HepG2 (cell line): ENCODE results near the gene SCN2A. TPM values are rescaled to one million over a fixed set of nuclear protein-coding genes. Genes with fewer than 3 reads are reported as not detected.

Experiments
- ATAC-seq: fragments of 200-7000 bp; cut with Tn5 transposase; 3 replicates; pipeline ENCODE4 v1.9.1; 2020; ENCODE audit warnings: mild to moderate bottlenecking, moderate library complexity
- BruUV-seq: library from RNA; stranded (reverse); fragments of 400-500 nt; replicated peaks from 2 replicates; lab custom pipeline; 2021; lab: Mats Ljungman, UMichigan
- CTCF ChIA-PET: fragments of 300-600 bp; formaldehyde crosslinking; extraction: SDS; loops from one replicate; lab custom pipeline; 2021; ENCODE audit warnings: low total read pairs, inconsistent platforms, low intra/inter-chr PET ratio; lab: Yijun Ruan, JAX
- POLR2A ChIA-PET: fragments of 350-600 bp; sonication (Branson Sonifier 250); formaldehyde crosslinking; loops from one replicate; lab custom pipeline; 2020; ENCODE audit warnings: antibody characterized with exemption, inconsistent platforms; lab: Yijun Ruan, JAX
- DNase-seq: peaks from one replicate; pipeline ENCODE4 v3.0.0-alpha.2; 2015; ENCODE audit warnings: low spot score
- FAIRE-seq: peaks from 3 replicates; lab custom pipeline; 2011; peaks lifted over from hg19 to GRCh38; lab: Jason Lieb, UNC
- H2AFZ ChIP-seq: one replicate; pipeline ENCODE4 v1.6.1; 2011; ENCODE audit warnings: low read length, inconsistent platforms
- H3K27ac ChIP-seq: fragments of 300-600 bp; 3 replicates; pipeline ENCODE4 v1.8.0; 2011; ENCODE audit warnings: mixed run types, mild to moderate bottlenecking, mixed read lengths, low read length, inconsistent platforms; ENCODE audit not compliant: insufficient read depth; ENCODE audit errors: extremely low read length
- H3K27me3 ChIP-seq, 2 experiments: fragments of 200-600 bp in 1 of 2; 2 replicates in 1 of 2; 3 replicates in 1 of 2; pipeline versions ENCODE4 v1.6.0 to v1.8.0; 2011; ENCODE audit warnings: low read length in 2 of 2, mild to moderate bottlenecking in 2 of 2, moderate library complexity in 2 of 2, inconsistent platforms in 1 of 2; ENCODE audit not compliant: insufficient read depth in 2 of 2, control insufficient read depth in 1 of 2
- H3K36me3 ChIP-seq, 2 experiments: fragments of 200-600 bp in 1 of 2; replicated peaks in 1 of 2; 2 replicates in 1 of 2; 3 replicates in 1 of 2; pipeline versions ENCODE4 v1.5.1 to v1.8.0; 2011; ENCODE audit warnings: low read length in 2 of 2, inconsistent platforms in 1 of 2; ENCODE audit not compliant: insufficient read depth in 2 of 2, control insufficient read depth in 1 of 2
- H3K4me1 ChIP-seq: 2 replicates; pipeline ENCODE4 v1.5.1; 2012; ENCODE audit warnings: low read length, inconsistent platforms; ENCODE audit not compliant: insufficient read depth
- H3K4me2 ChIP-seq: 2 replicates; pipeline ENCODE4 v1.6.0; 2011; ENCODE audit warnings: low read depth, low read length, inconsistent platforms
- H3K4me3 ChIP-seq, 3 experiments: fragments of 200-600 bp in 1 of 3; sonication (generic), shearing (Covaris generic) in 1 of 3; replicated peaks in 1 of 3; 2 replicates each; pipeline ENCODE4 v1.5.1; 2011 to 2016; ENCODE audit warnings: low read length in 3 of 3, inconsistent platforms in 2 of 3, low read depth in 2 of 3, mild to moderate bottlenecking in 2 of 3, control low read depth in 1 of 3, mixed read lengths in 1 of 3; ENCODE audit not compliant: insufficient read depth in 1 of 3
- H3K79me2 ChIP-seq: one replicate; pipeline ENCODE4 v1.6.1; 2011; ENCODE audit warnings: low read length, inconsistent platforms; ENCODE audit not compliant: insufficient read depth
- H3K9ac ChIP-seq: 2 replicates; pipeline ENCODE4 v1.6.0; 2011; ENCODE audit warnings: mild to moderate bottlenecking, low read depth, low read length, inconsistent platforms; ENCODE audit not compliant: insufficient read depth
- H3K9me3 ChIP-seq: 2 replicates; pipeline ENCODE4 v1.5.1; 2012; ENCODE audit warnings: mild to moderate bottlenecking, low read length
- H4K20me1 ChIP-seq: 2 replicates; pipeline ENCODE4 v1.6.0; 2011; ENCODE audit warnings: inconsistent platforms, mild to moderate bottlenecking, low read length, moderate library complexity; ENCODE audit not compliant: insufficient read depth
- ADNP ChIP-seq: sonication (generic); formaldehyde crosslinking; IDR thresholded peaks from 2 replicates; pipeline ENCODE4 v1.4.0; 2020; ENCODE audit warnings: missing genetic modification reagents
- DNMT3B ChIP-seq: conservative IDR thresholded peaks from 2 replicates; pipeline ENCODE4 v1.6.1; 2016; ENCODE audit warnings: missing biosample characterization, control low read depth
- KAT8 ChIP-seq: IDR thresholded peaks from 2 replicates; pipeline ENCODE4 v1.6.1; 2016; ENCODE audit warnings: missing genetic modification reagents, missing compliant biosample characterization
- KDM3A ChIP-seq: IDR thresholded peaks from 2 replicates; pipeline ENCODE4 v1.6.1; 2018; ENCODE audit warnings: low read depth, missing compliant biosample characterization
- PAX8 ChIP-seq: sonication (generic); formaldehyde crosslinking; IDR thresholded peaks from 2 replicates; pipeline ENCODE4 v1.8.0; 2022; ENCODE audit warnings: mild to moderate bottlenecking, missing genetic modification reagents, borderline replicate concordance
- RAD51 ChIP-seq: fragments of 450-650 bp; IDR thresholded peaks from 2 replicates; pipeline ENCODE4 v1.6.1; 2016; ENCODE audit warnings: borderline replicate concordance
- RCOR2 ChIP-seq: IDR thresholded peaks from 2 replicates; pipeline ENCODE4 v1.6.1; 2016; ENCODE audit warnings: missing biosample characterization, missing genetic modification reagents
- SMAD3 ChIP-seq: sonication (generic); formaldehyde crosslinking; IDR thresholded peaks from 2 replicates; pipeline ENCODE4 v1.4.0; 2020; ENCODE audit warnings: missing genetic modification reagents
- SNAPC2 ChIP-seq: sonication (generic); formaldehyde crosslinking; IDR thresholded peaks from 2 replicates; pipeline ENCODE4 v1.8.1; 2022; ENCODE audit warnings: mild to moderate bottlenecking, missing genetic modification reagents
- ZBTB3 ChIP-seq: sonication (generic); formaldehyde crosslinking; IDR thresholded peaks from 2 replicates; pipeline ENCODE4 v1.4.0; 2020; ENCODE audit warnings: low read depth, mild to moderate bottlenecking, moderate library complexity, missing genetic modification reagents, borderline replicate concordance
- ZBTB4 ChIP-seq: sonication (generic); formaldehyde crosslinking; IDR thresholded peaks from 2 replicates; pipeline ENCODE4 v1.4.0; 2020; ENCODE audit warnings: missing genetic modification reagents, mild to moderate bottlenecking, borderline replicate concordance
- ZKSCAN8 ChIP-seq: IDR thresholded peaks from 2 replicates; pipeline ENCODE4 v1.6.1; 2016; ENCODE audit warnings: borderline replicate concordance, missing genetic modification reagents, missing compliant biosample characterization
- ZNF263 ChIP-seq: sonication (generic); formaldehyde crosslinking; IDR thresholded peaks from 2 replicates; pipeline ENCODE4 v1.4.0; 2020; ENCODE audit warnings: missing genetic modification reagents
- ZNF891 ChIP-seq: sonication (generic); formaldehyde crosslinking; IDR thresholded peaks from 2 replicates; pipeline ENCODE4 v1.5.0; 2020; ENCODE audit warnings: mild to moderate bottlenecking, missing genetic modification reagents
- ZSCAN22 ChIP-seq: sonication (generic); formaldehyde crosslinking; IDR thresholded peaks from 2 replicates; pipeline ENCODE4 v1.4.0; 2020; ENCODE audit warnings: mild to moderate bottlenecking, missing genetic modification reagents
- WGBS: methylation state at CpG from one replicate; pipeline ENCODE4 v1.1.6; 2017; ENCODE audit warnings: low lambda C conversion rate; 5-methylcytosine and 5-hydroxymethylcytosine counted together
- in situ Hi-C: cut with HindIII; loops from 2 replicates; pipeline ENCODE4 v1.10.0; 2017; ENCODE audit warnings: low pct_unique_long_range_greater_than_20kb; ENCODE audit not compliant: extremely low pct_ligation_motif_present
- intact Hi-C: fragments of 100-400 bp; cut with micrococcal nuclease; formaldehyde crosslinking; loops from one replicate; pipeline ENCODE4 v1.10.0; 2022; ENCODE audit not compliant: unreplicated experiment
- polyA plus RNA-seq, 8 experiments: library from polyadenylated mRNA; depleted of rRNA in 3 of 8; stranded (reverse) in 7 of 8; unstranded in 1 of 8; fragments of >200 nt; fragmentation: Illumina TruSeq in 4 of 8; extraction: Trizol in 4 of 8; gene quantifications; 2 replicates each; pipeline versions ENCODE4 v1.2.1 to v1.2.3, GENCODE V29; 2011 to 2016; ENCODE audit warnings: low read depth in 4 of 8, missing spikeins in 1 of 8, mixed read lengths in 1 of 8; ENCODE audit not compliant: insufficient read depth in 1 of 8
- total RNA-seq, 5 experiments: library from RNA; depleted of rRNA; stranded (reverse); fragments of >200 nt; fragmentation: Illumina TruSeq; extraction: Trizol; gene quantifications; 2 replicates each; pipeline ENCODE4 v1.2.3, GENCODE V29; 2016; ENCODE audit warnings: low read depth in 1 of 5
- TF ChIP-seq, protein P1 (sequence below): sonication (generic); formaldehyde crosslinking; IDR thresholded peaks from 2 replicates; pipeline ENCODE4 v1.8.1; 2022; ENCODE audit warnings: low read depth, mild to moderate bottlenecking, missing genetic modification reagents

Gene SCN2A
- total and polyA plus RNA-seq, 2 of the 13 experiments (the other 11 are each of a cell fraction or from before 2014, with no cell fraction given): 0.20 to 0.30 TPM

DNA sequence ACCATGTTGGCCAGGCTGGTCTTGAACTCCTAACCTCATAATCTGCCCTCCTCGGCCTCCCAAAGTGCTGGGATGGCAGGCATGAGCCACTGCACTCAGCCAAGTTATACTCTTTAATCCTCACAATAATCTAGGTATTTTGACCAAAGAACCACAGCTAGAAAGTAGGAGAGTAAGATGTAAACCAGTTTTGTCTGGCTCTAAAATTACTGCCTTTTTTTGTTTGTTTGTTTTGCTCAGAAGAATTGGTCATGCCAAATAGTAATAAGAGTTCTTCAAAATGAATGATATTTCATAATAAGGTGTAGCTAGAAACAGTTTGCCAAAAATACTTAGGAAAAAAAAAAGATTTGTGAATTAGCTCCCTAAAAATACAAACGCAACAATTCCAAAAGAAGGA is 36.7 kb downstream of the SCN2A start:
- CTCF ChIA-PET: no interaction called here
- Histone ChIP-seq H3K4me1 (no peaks in the 10 kb centered on the region), H3K79me2 (no peaks in the 10 kb centered on the region), H4K20me1 (no peaks in the 10 kb centered on the region), H3K9me3 (no peaks in the 10 kb centered on the region), H3K4me2 (no peak overlapping the region), H3K27ac (no peak overlapping the region)
- DNase-seq: no peak
- intact Hi-C loops: no loop called here
- in situ Hi-C loops: no loop called here
- POLR2A ChIA-PET: no interaction called here
- no peak for ATAC-seq
- TF ChIP-seq PAX8 (CRISPR knock-in tag): no peak
- TF ChIP-seq KAT8 (CRISPR knock-in tag): no peak
- no peak for TF ChIP-seq ADNP (CRISPR knock-in tag)
- no peak for TF ChIP-seq SNAPC2
- no peak for TF ChIP-seq ZBTB4
- TF ChIP-seq, all 625 proteins: peak for 0
- BruUV-seq: no TSS peak
- WGBS: 26% methylated on average over 2 of the region's 2 CpGs
- Histone ChIP-seq H3K27me3 (no peaks in the 10 kb centered on the region), H3K9ac (no peak overlapping the region), H3K36me3 (no peaks in the 10 kb centered on the region), H3K4me3 (no peak overlapping the region), H2AFZ (no peak overlapping the region)
- FAIRE-seq: no peak

- H3K27ac ChIP-seq: no peak overlapping the region
- no TSS peak for BruUV-seq
- H4K20me1 ChIP-seq: no peaks in the 10 kb centered on the region
- no peak overlapping the region for H2AFZ ChIP-seq
- no peak overlapping the region for H3K9ac ChIP-seq
- H3K9me3 ChIP-seq: no peaks in the 10 kb centered on the region
- no peak overlapping the region for H3K4me3 ChIP-seq
- no peaks in the 10 kb centered on the region for H3K79me2 ChIP-seq
- FAIRE-seq (no peak), ATAC-seq (no peak), DNase-seq (no peak)
- H3K4me2 ChIP-seq: no peak overlapping the region
- intact Hi-C loops: no loop called here
- no peaks in the 10 kb centered on the region for H3K27me3 ChIP-seq
- in situ Hi-C loops: no loop called here
- ChIA-PET CTCF (no interaction called here), POLR2A (no interaction called here)
- no peaks in the 10 kb centered on the region for H3K4me1 ChIP-seq
- H3K36me3 ChIP-seq: no peaks in the 10 kb centered on the region
- TF ChIP-seq KDM3A (CRISPR knock-in tag) (no peak), ZKSCAN8 (CRISPR knock-in tag) (no peak), ZBTB3 (CRISPR knock-in tag) (no peak), ZSCAN22 (no peak), RAD51 (no peak), SMAD3 (CRISPR knock-in tag) (no peak), ZNF891 (CRISPR knock-in tag) (no peak), ZNF263 (CRISPR knock-in tag) (no peak), DNMT3B (CRISPR knock-in tag) (no peak), RCOR2 (CRISPR knock-in tag) (no peak)
- TF ChIP-seq, protein P1, sequence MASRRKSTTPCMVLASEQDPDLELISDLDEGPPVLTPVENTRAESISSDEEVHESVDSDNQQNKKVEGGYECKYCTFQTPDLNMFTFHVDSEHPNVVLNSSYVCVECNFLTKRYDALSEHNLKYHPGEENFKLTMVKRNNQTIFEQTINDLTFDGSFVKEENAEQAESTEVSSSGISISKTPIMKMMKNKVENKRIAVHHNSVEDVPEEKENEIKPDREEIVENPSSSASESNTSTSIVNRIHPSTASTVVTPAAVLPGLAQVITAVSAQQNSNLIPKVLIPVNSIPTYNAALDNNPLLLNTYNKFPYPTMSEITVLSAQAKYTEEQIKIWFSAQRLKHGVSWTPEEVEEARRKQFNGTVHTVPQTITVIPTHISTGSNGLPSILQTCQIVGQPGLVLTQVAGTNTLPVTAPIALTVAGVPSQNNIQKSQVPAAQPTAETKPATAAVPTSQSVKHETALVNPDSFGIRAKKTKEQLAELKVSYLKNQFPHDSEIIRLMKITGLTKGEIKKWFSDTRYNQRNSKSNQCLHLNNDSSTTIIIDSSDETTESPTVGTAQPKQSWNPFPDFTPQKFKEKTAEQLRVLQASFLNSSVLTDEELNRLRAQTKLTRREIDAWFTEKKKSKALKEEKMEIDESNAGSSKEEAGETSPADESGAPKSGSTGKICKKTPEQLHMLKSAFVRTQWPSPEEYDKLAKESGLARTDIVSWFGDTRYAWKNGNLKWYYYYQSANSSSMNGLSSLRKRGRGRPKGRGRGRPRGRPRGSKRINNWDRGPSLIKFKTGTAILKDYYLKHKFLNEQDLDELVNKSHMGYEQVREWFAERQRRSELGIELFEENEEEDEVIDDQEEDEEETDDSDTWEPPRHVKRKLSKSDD (CRISPR knock-in tag): no peak
Observed at GRCh38 chr2:165277295-165277694, 38.1 kb downstream of the SCN2A start.
